ENCODE data around the gene VGLL4. TPM values are rescaled to one million over a fixed set of nuclear protein-coding genes. Genes with fewer than 3 reads are reported as not detected.

Gene VGLL4
- total and polyA plus RNA-seq, 2 donors (not counting 1 experiment from before 2014, with no cell fraction given): 25.8 to 29.0 TPM

DNA sequence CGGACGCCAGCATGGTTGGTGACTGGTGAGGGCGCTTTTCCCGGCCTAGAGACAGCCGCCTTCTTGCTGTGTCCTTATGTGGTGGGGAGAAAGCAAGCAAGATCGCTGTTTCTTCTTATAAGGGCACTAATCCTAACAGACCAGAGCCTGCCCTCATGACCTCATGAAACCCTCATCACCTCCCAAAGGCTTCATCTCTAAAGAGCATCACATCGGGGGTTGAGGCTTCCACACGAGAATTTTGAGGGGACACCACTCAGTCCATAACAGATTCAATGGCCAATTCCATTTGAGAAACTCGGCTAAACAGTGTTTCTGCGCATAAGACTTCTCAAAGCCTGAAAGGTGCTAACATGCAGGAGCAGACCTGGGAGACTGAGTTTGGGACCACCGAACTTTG, 54.0 kb downstream of the VGLL4 start:
- ATAC-seq (ENCODE audit: low read depth) (no peak), DNase-seq (no peak)
- no peak overlapping the region for H3K27ac Mint-ChIP-seq
- H3K4me1 Mint-ChIP-seq: peaks cover 10% of the 10 kb centered on the region
- no peaks in the 10 kb centered on the region for H3K9me3 Mint-ChIP-seq (ENCODE audit: insufficient read depth)
- H3K27me3 Mint-ChIP-seq: no peaks in the 10 kb centered on the region
- Histone ChIP-seq H3K9me3 (ENCODE audit: control extremely low read depth in 1 of 3, control insufficient read depth in 2 of 3, insufficient read depth in 1 of 3, low read length in 2 of 3) (no peaks in the 10 kb centered on the region), H3K79me2 (ENCODE audit: control insufficient read depth, insufficient read depth, low read length) (peaks cover 99% of the 10 kb centered on the region), H3K27ac (ENCODE audit: low read length in 2 of 2) (no peak overlapping the region), H3K4me3 (ENCODE audit: control extremely low read depth in 1 of 5, extremely low read depth in 1 of 5, insufficient read depth in 1 of 5, low read depth in 2 of 5, low read length in 4 of 5) (no peak overlapping the region), H3K4me2 (replicated peaks; ENCODE audit: low read depth, low read length, poor library complexity, severe bottlenecking) (no peak overlapping the region), H3K27me3 (replicated peaks in 1 of 4; ENCODE audit: control extremely low read depth in 1 of 4, control insufficient read depth in 3 of 4, insufficient read depth in 4 of 4, low read length in 3 of 4) (no peaks in the 10 kb centered on the region), H3K36me3 (replicated peaks in 1 of 2; ENCODE audit: control extremely low read depth in 1 of 2, control insufficient read depth in 1 of 2, extremely low read depth in 1 of 2, insufficient read depth in 2 of 2, low read length in 1 of 2) (peaks cover 0 to 10% of the 10 kb centered on the region in 2 experiments), H3K9ac (ENCODE audit: low read length) (no peak overlapping the region), H2AFZ (ENCODE audit: insufficient read depth, low read depth, low read length, poor library complexity, severe bottlenecking) (no peak overlapping the region), H3K4me1 (ENCODE audit: control insufficient read depth in 2 of 2, insufficient read depth in 2 of 2, low read length in 2 of 2) (no peaks in the 10 kb centered on the region), H4K20me1 (ENCODE audit: control insufficient read depth, insufficient read depth, low read length, poor library complexity, severe bottlenecking) (peaks cover 54% of the 10 kb centered on the region)
- 75% methylated on average over 5 of the region's 11 CpGs for WGBS (ENCODE audit: insufficient coverage)
- CTCF ChIA-PET: no interaction called here
- H3K4me3 Mint-ChIP-seq: no peak overlapping the region
- POLR2A ChIA-PET: no interaction called here
- intact Hi-C loops (cut with micrococcal nuclease): no loop called here
- TF ChIP-seq EZH2 (IDR thresholded peaks at IDR 0.05; ENCODE audit: borderline replicate concordance, insufficient read depth, low read depth, low read length, poor library complexity, severe bottlenecking): no peak
- TF ChIP-seq, protein P1, sequence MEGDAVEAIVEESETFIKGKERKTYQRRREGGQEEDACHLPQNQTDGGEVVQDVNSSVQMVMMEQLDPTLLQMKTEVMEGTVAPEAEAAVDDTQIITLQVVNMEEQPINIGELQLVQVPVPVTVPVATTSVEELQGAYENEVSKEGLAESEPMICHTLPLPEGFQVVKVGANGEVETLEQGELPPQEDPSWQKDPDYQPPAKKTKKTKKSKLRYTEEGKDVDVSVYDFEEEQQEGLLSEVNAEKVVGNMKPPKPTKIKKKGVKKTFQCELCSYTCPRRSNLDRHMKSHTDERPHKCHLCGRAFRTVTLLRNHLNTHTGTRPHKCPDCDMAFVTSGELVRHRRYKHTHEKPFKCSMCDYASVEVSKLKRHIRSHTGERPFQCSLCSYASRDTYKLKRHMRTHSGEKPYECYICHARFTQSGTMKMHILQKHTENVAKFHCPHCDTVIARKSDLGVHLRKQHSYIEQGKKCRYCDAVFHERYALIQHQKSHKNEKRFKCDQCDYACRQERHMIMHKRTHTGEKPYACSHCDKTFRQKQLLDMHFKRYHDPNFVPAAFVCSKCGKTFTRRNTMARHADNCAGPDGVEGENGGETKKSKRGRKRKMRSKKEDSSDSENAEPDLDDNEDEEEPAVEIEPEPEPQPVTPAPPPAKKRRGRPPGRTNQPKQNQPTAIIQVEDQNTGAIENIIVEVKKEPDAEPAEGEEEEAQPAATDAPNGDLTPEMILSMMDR (IDR thresholded peaks at IDR 0.05): no peak

DNA sequence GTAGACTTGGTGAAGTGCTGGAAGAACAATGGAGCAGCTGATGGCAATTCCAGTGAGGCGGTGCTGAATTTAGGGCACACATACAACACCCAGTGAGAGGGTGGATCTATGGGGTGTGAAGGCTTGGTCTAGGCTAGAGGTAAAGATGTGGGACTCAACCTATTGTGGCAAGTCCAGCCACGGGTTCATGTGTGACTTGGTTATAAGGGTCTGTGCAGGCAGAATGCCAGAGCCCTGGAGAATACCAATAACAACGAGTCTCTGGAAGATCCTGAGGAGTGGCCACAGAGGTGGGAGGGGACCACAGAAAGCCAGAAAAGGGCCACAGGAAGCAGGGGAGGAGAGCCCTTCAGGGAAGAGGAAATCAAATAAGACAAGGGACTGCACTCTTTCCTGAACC, 55.0 kb downstream of the VGLL4 start:
- H2AFZ ChIP-seq (ENCODE audit: insufficient read depth, low read depth, low read length, poor library complexity, severe bottlenecking): no peak overlapping the region
- intact Hi-C loops (cut with micrococcal nuclease): no loop called here
- peak overlapping the region; percentile 29 for H3K27ac Mint-ChIP-seq
- H3K4me1 Mint-ChIP-seq: peaks cover 14% of the 10 kb centered on the region
- H3K4me2 ChIP-seq (replicated peaks; ENCODE audit: low read depth, low read length, poor library complexity, severe bottlenecking): no peak overlapping the region
- H3K4me3 Mint-ChIP-seq: no peak overlapping the region
- H3K36me3 ChIP-seq (replicated peaks in 1 of 2; ENCODE audit: control extremely low read depth in 1 of 2, control insufficient read depth in 1 of 2, extremely low read depth in 1 of 2, insufficient read depth in 2 of 2, low read length in 1 of 2): peaks cover 0 to 10% of the 10 kb centered on the region in 2 experiments
- H3K27ac ChIP-seq (ENCODE audit: low read length in 2 of 2): no peak overlapping the region
- ChIA-PET CTCF (no interaction called here), POLR2A (interaction anchor here (0.6 kb wide), 1 partner anchor 93 kb away, joined by 4 read pairs; no protein-coding TSS in a partner anchor)
- no peak for ATAC-seq (ENCODE audit: low read depth)
- no peaks in the 10 kb centered on the region for H3K9me3 Mint-ChIP-seq (ENCODE audit: insufficient read depth)
- WGBS (ENCODE audit: insufficient coverage): 70% methylated on average over 3 of the region's 3 CpGs
- H3K4me1 ChIP-seq (ENCODE audit: control insufficient read depth in 2 of 2, insufficient read depth in 2 of 2, low read length in 2 of 2): no peaks in the 10 kb centered on the region
- peaks cover 96% of the 10 kb centered on the region for H3K79me2 ChIP-seq (ENCODE audit: control insufficient read depth, insufficient read depth, low read length)
- DNase-seq: no peak
- TF ChIP-seq, protein P1 (IDR thresholded peaks at IDR 0.05): no peak
- no peak for TF ChIP-seq EZH2 (IDR thresholded peaks at IDR 0.05; ENCODE audit: borderline replicate concordance, insufficient read depth, low read depth, low read length, poor library complexity, severe bottlenecking)
- H3K9me3 ChIP-seq (ENCODE audit: control extremely low read depth in 1 of 3, control insufficient read depth in 2 of 3, insufficient read depth in 1 of 3, low read length in 2 of 3): no peaks in the 10 kb centered on the region
- no peak overlapping the region for H3K4me3 ChIP-seq (ENCODE audit: control extremely low read depth in 1 of 5, extremely low read depth in 1 of 5, insufficient read depth in 1 of 5, low read depth in 2 of 5, low read length in 4 of 5)
- H4K20me1 ChIP-seq (ENCODE audit: control insufficient read depth, insufficient read depth, low read length, poor library complexity, severe bottlenecking): peaks cover 46% of the 10 kb centered on the region
- no peaks in the 10 kb centered on the region for H3K27me3 Mint-ChIP-seq
- H3K27me3 ChIP-seq (replicated peaks in 1 of 4; ENCODE audit: control extremely low read depth in 1 of 4, control insufficient read depth in 3 of 4, insufficient read depth in 4 of 4, low read length in 3 of 4): no peaks in the 10 kb centered on the region
- H3K9ac ChIP-seq (ENCODE audit: low read length): no peak overlapping the region

Data from B cell (primary cell).